ENCODE results near the gene CILP2.

The CILP2 gene

GRCh38 chr19:19508217-19508616, 29.8 kb upstream of the CILP2 start:
- Histone ChIP-seq H3K27me3 (ENCODE audit: insufficient read depth, low read length, poor library complexity) (no peaks in the 10 kb centered on the region), H4K20me1 (ENCODE audit: insufficient read depth, low read length) (peaks cover 14% of the 10 kb centered on the region; the same call in 1 of the 2 replicates), H3K4me3 (ENCODE audit: low read depth in 1 of 2, low read length in 2 of 2) (no peak overlapping the region), H3K79me2 (ENCODE audit: insufficient read depth, low read length) (no peaks in the 10 kb centered on the region; the same call in 1 of the 2 replicates), H3K9ac (ENCODE audit: low read depth, low read length) (no peak overlapping the region), H2AFZ (ENCODE audit: low read depth, low read length) (no peak overlapping the region), H3K4me1 (ENCODE audit: insufficient read depth, low read length) (no peaks in the 10 kb centered on the region), H3K9me3 (ENCODE audit: insufficient read depth, low read length, severe bottlenecking) (no peaks in the 10 kb centered on the region), H3K4me2 (ENCODE audit: insufficient read depth, low read length) (no peak overlapping the region), H3K27ac (ENCODE audit: low read length) (no peak overlapping the region), H3K36me3 (ENCODE audit: insufficient read depth, low read length) (peaks cover 48% of the 10 kb centered on the region)
- ATAC-seq (ENCODE audit: insufficient read depth, low read depth), result 0 out of 3 replicates have a peak, but pooled peaks have one; percentile 8
- TF ChIP-seq, protein P1, sequence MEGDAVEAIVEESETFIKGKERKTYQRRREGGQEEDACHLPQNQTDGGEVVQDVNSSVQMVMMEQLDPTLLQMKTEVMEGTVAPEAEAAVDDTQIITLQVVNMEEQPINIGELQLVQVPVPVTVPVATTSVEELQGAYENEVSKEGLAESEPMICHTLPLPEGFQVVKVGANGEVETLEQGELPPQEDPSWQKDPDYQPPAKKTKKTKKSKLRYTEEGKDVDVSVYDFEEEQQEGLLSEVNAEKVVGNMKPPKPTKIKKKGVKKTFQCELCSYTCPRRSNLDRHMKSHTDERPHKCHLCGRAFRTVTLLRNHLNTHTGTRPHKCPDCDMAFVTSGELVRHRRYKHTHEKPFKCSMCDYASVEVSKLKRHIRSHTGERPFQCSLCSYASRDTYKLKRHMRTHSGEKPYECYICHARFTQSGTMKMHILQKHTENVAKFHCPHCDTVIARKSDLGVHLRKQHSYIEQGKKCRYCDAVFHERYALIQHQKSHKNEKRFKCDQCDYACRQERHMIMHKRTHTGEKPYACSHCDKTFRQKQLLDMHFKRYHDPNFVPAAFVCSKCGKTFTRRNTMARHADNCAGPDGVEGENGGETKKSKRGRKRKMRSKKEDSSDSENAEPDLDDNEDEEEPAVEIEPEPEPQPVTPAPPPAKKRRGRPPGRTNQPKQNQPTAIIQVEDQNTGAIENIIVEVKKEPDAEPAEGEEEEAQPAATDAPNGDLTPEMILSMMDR (IDR thresholded peaks at IDR 0.05; ENCODE audit: borderline replicate concordance, extremely low read depth, low read length, poor library complexity, severe bottlenecking), result no peak
- TF ChIP-seq EZH2 (IDR thresholded peaks at IDR 0.05; ENCODE audit: borderline replicate concordance, low read depth, low read length, severe bottlenecking), result no peak
- DNase-seq, result no peak

- peak; percentile 15; the same call in 2 of the 3 replicates for ATAC-seq (ENCODE audit: insufficient read depth, low read depth)
Measured at GRCh38 chr19:19510432-19510831, 27.6 kb upstream of the CILP2 start.

GRCh38 chr19:19513682-19514081, 24.4 kb upstream of the CILP2 start:
- Histone ChIP-seq H4K20me1 (ENCODE audit: insufficient read depth, low read length) (no peaks in the 10 kb centered on the region; the same call in 1 of the 2 replicates), H3K27me3 (ENCODE audit: insufficient read depth, low read length, poor library complexity) (no peaks in the 10 kb centered on the region), H3K9me3 (ENCODE audit: insufficient read depth, low read length, severe bottlenecking) (no peaks in the 10 kb centered on the region), H3K4me2 (ENCODE audit: insufficient read depth, low read length) (no peak overlapping the region), H3K4me1 (ENCODE audit: insufficient read depth, low read length) (peaks cover 28% of the 10 kb centered on the region), H3K9ac (ENCODE audit: low read depth, low read length) (no peak overlapping the region), H3K36me3 (ENCODE audit: insufficient read depth, low read length) (peaks cover 12% of the 10 kb centered on the region), H3K4me3 (ENCODE audit: low read depth in 1 of 2, low read length in 2 of 2) (no peak overlapping the region), H2AFZ (ENCODE audit: low read depth, low read length) (no peak overlapping the region), H3K79me2 (ENCODE audit: insufficient read depth, low read length) (peaks cover 41% of the 10 kb centered on the region), H3K27ac (ENCODE audit: low read length) (no peak overlapping the region)
- ATAC-seq (ENCODE audit: insufficient read depth, low read depth), result no peak
- DNase-seq, result no peak
- TF ChIP-seq, protein P1 (IDR thresholded peaks at IDR 0.05; ENCODE audit: borderline replicate concordance, extremely low read depth, low read length, poor library complexity, severe bottlenecking), result no peak
- no peak for TF ChIP-seq EZH2 (IDR thresholded peaks at IDR 0.05; ENCODE audit: borderline replicate concordance, low read depth, low read length, severe bottlenecking)

More at GRCh38 chr19:19510432-19510831, 27.6 kb upstream of the CILP2 start:
- H3K27me3 ChIP-seq (ENCODE audit: insufficient read depth, low read length, poor library complexity), result no peaks in the 10 kb centered on the region
- no peak overlapping the region for H2AFZ ChIP-seq (ENCODE audit: low read depth, low read length)
- no peak overlapping the region for H3K4me2 ChIP-seq (ENCODE audit: insufficient read depth, low read length)
- H3K4me3 ChIP-seq (ENCODE audit: low read depth in 1 of 2, low read length in 2 of 2), result no peak overlapping the region
- peaks cover 9% of the 10 kb centered on the region for H3K79me2 ChIP-seq (ENCODE audit: insufficient read depth, low read length)
- no peak for DNase-seq
- H4K20me1 ChIP-seq (ENCODE audit: insufficient read depth, low read length), result peaks cover 7% of the 10 kb centered on the region; the same call in 1 of the 2 replicates
- TF ChIP-seq EZH2 (IDR thresholded peaks at IDR 0.05; ENCODE audit: borderline replicate concordance, low read depth, low read length, severe bottlenecking), result no peak
- TF ChIP-seq, protein P1 (IDR thresholded peaks at IDR 0.05; ENCODE audit: borderline replicate concordance, extremely low read depth, low read length, poor library complexity, severe bottlenecking), result no peak
- H3K27ac ChIP-seq (ENCODE audit: low read length), result no peak overlapping the region
- H3K9ac ChIP-seq (ENCODE audit: low read depth, low read length), result no peak overlapping the region
- no peaks in the 10 kb centered on the region for H3K9me3 ChIP-seq (ENCODE audit: insufficient read depth, low read length, severe bottlenecking)
- peaks cover 32% of the 10 kb centered on the region for H3K36me3 ChIP-seq (ENCODE audit: insufficient read depth, low read length)
- H3K4me1 ChIP-seq (ENCODE audit: insufficient read depth, low read length), result peaks cover 8% of the 10 kb centered on the region

All from DND-41 (cell line).